Large intestine (tissue), 3 donors: ENCODE results near the gene IQCE. TPM values are rescaled to one million over a fixed set of nuclear protein-coding genes. Genes with fewer than 3 reads are reported as not detected.
A peak's percentile ranks its signal among the peaks of the same experiment; 100 is the strongest.

ENCODE experiments used
- DNase-seq, 2 donors: peaks; one replicate each; pipeline versions ENCODE4 v3.0.0 to v3.0.0-alpha.2; 2013
- H3K27ac ChIP-seq: one replicate; pipeline ENCODE4 v1.5.1; 2013; ENCODE audit warnings: low read length
- H3K27me3 ChIP-seq: 2 replicates; pipeline ENCODE4 v1.6.1; 2013; ENCODE audit warnings: low read length; ENCODE audit not compliant: control insufficient read depth, insufficient read depth
- H3K36me3 ChIP-seq: 2 replicates; pipeline ENCODE4 v1.6.1; 2013; ENCODE audit warnings: low read length; ENCODE audit not compliant: control insufficient read depth, insufficient read depth
- H3K4me1 ChIP-seq: one replicate; pipeline ENCODE4 v1.6.1; 2013; ENCODE audit warnings: low read length; ENCODE audit not compliant: control insufficient read depth, insufficient read depth
- H3K4me3 ChIP-seq: one replicate; pipeline ENCODE4 v1.5.1; 2013; ENCODE audit warnings: low read length
- H3K9me3 ChIP-seq: one replicate; pipeline ENCODE4 v1.6.1; 2013; ENCODE audit warnings: mild to moderate bottlenecking, low read depth, low read length, moderate library complexity; ENCODE audit not compliant: control insufficient read depth
- WGBS: methylation state at CpG from one replicate; pipeline ENCODE4 v1.1.5; 2013; ENCODE audit warnings: low lambda C conversion rate; ENCODE audit not compliant: insufficient coverage; 5-methylcytosine and 5-hydroxymethylcytosine counted together
- polyA plus RNA-seq: library from polyadenylated mRNA; unstranded; fragments of 120-200 nt; gene quantifications from one replicate; pipeline ENCODE4 v1.2.1, GENCODE V29; 2013

Gene IQCE
- polyA plus RNA-seq, 1 donor, result 15.3 TPM

GRCh38 chr7:2514473-2515423, 44.0 kb upstream of the IQCE start:
- H3K4me3 ChIP-seq, result no peak overlapping the region
- peaks cover 44% of the 10 kb centered on the region for H3K27me3 ChIP-seq
- H3K27ac ChIP-seq, result no peak overlapping the region
- H3K9me3 ChIP-seq, result peaks cover 3% of the 10 kb centered on the region
- H3K36me3 ChIP-seq, result no peaks in the 10 kb centered on the region
- peaks cover 40% of the 10 kb centered on the region for H3K4me1 ChIP-seq
- 90% methylated on average over 7 of the region's 9 CpGs for WGBS
- DNase-seq, result no peak

GRCh38 chr7:2515424-2516193, 43.2 kb upstream of the IQCE start:
- H3K27me3 ChIP-seq, result peaks cover 36% of the 10 kb centered on the region
- H3K9me3 ChIP-seq, result peaks cover 3% of the 10 kb centered on the region
- DNase-seq, result no peak
- peaks cover 42% of the 10 kb centered on the region for H3K4me1 ChIP-seq
- H3K4me3 ChIP-seq, result no peak overlapping the region
- no CpG with 5 or more reads among the region's 15 CpGs for WGBS
- H3K36me3 ChIP-seq, result no peaks in the 10 kb centered on the region
- no peak overlapping the region for H3K27ac ChIP-seq

GRCh38 chr7:2516194-2516555, 42.6 kb upstream of the IQCE start:
- H3K27ac ChIP-seq, result no peak overlapping the region
- H3K4me1 ChIP-seq, result peaks cover 36% of the 10 kb centered on the region
- H3K27me3 ChIP-seq, result peaks cover 31% of the 10 kb centered on the region
- no peak for DNase-seq
- H3K4me3 ChIP-seq, result no peak overlapping the region
- no peaks in the 10 kb centered on the region for H3K36me3 ChIP-seq
- WGBS, result no CpG with 5 or more reads among the region's 8 CpGs
- peaks cover 3% of the 10 kb centered on the region for H3K9me3 ChIP-seq

- Histone ChIP-seq H3K9me3 (no peaks in the 10 kb centered on the region), H3K4me3 (no peak overlapping the region), H3K4me1 (peaks cover 35% of the 10 kb centered on the region), H3K27me3 (peaks cover 26% of the 10 kb centered on the region), H3K27ac (no peak overlapping the region), H3K36me3 (no peaks in the 10 kb centered on the region)
- WGBS, result no CpG with 5 or more reads among the region's 8 CpGs
- no peak for DNase-seq
These were observed 41.8 kb upstream of the IQCE start for GRCh38 chr7:2517026-2517425.

- H3K36me3 ChIP-seq, result no peaks in the 10 kb centered on the region
- H3K9me3 ChIP-seq, result no peaks in the 10 kb centered on the region
- peaks cover 24% of the 10 kb centered on the region for H3K27me3 ChIP-seq
- H3K4me1 ChIP-seq, result peaks cover 42% of the 10 kb centered on the region
- no peak overlapping the region for H3K4me3 ChIP-seq
- WGBS, result 40% methylated on average over 1 of the region's 18 CpGs
- peak overlapping the region; percentile 27 for H3K27ac ChIP-seq
- peak; percentile 70 to 74 for DNase-seq
These were observed 40.9 kb upstream of the IQCE start for GRCh38 chr7:2517678-2518507.

GRCh38 chr7:2518737-2519118, 40.1 kb upstream of the IQCE start:
- H3K27ac ChIP-seq, result peak overlapping the region; percentile 23
- H3K4me3 ChIP-seq, result peak overlapping the region; percentile 39
- WGBS, result no CpG with 5 or more reads among the region's 41 CpGs
- no peaks in the 10 kb centered on the region for H3K36me3 ChIP-seq
- no peaks in the 10 kb centered on the region for H3K9me3 ChIP-seq
- peaks cover 49% of the 10 kb centered on the region for H3K4me1 ChIP-seq
- DNase-seq, result no peak
- peaks cover 24% of the 10 kb centered on the region for H3K27me3 ChIP-seq

- Histone ChIP-seq H3K4me3 (peak within 1 kb of the TSS; percentile 57), H3K9me3 (no peaks in the 10 kb centered on the region), H3K27me3 (peaks cover 24% of the 10 kb centered on the region), H3K27ac (peak within 1 kb of the TSS; percentile 23), H3K36me3 (no peaks in the 10 kb centered on the region), H3K4me1 (peaks cover 55% of the 10 kb centered on the region)
- WGBS, result no CpG with 5 or more reads among the region's 95 CpGs
- DNase-seq, result peak; percentile 85 to 92
These were observed 39.5 kb upstream of the IQCE start, which contains the start of gene LFNG for GRCh38 chr7:2519119-2519930. Gene LFNG, plus strand, starts transcription at chr7:2519774. Its CDS starts 88 bp downstream, at chr7:2519862.

- H3K4me1 ChIP-seq, result peaks cover 64% of the 10 kb centered on the region
- H3K36me3 ChIP-seq, result peaks cover under 1% of the 10 kb centered on the region
- H3K27ac ChIP-seq, result peak overlapping the region; percentile 5
- no CpG with 5 or more reads among the region's 37 CpGs for WGBS
- peaks cover 2% of the 10 kb centered on the region for H3K9me3 ChIP-seq
- H3K4me3 ChIP-seq, result peak overlapping the region; percentile 57
- peak in 1 of 2 donors; percentile 66 for DNase-seq
- H3K27me3 ChIP-seq, result peaks cover 24% of the 10 kb centered on the region
These were observed 38.5 kb upstream of the IQCE start for GRCh38 chr7:2520131-2520760.

GRCh38 chr7:2520761-2521290, 38.0 kb upstream of the IQCE start:
- Histone ChIP-seq H3K9me3 (peaks cover 6% of the 10 kb centered on the region), H3K36me3 (peaks cover 6% of the 10 kb centered on the region), H3K27ac (peak overlapping the region; percentile 5), H3K4me3 (peak overlapping the region; percentile 57), H3K27me3 (peaks cover 24% of the 10 kb centered on the region), H3K4me1 (peaks cover 70% of the 10 kb centered on the region)
- no CpG with 5 or more reads among the region's 12 CpGs for WGBS
- DNase-seq, result peak in 1 of 2 donors; percentile 36
